Uterus (tissue), 2 donors: Measurements from ENCODE around the gene BCDIN3D.

ENCODE experiments used
- POLR2A ChIP-seq, 2 donors: fragments of 450-650 bp; IDR thresholded peaks; one replicate each; pipeline ENCODE4 v1.6.1; 2016; ENCODE audit warnings: antibody characterized with exemption in 2 of 2, mild to moderate bottlenecking in 1 of 2, moderate library complexity in 1 of 2
- TF ChIP-seq, protein P1 (sequence below), 4 experiments: fragments of 200-600 bp in 2 of 4; fragments of 450-650 bp in 2 of 4; sonication (generic) in 2 of 4; IDR thresholded peaks; one replicate each; pipeline ENCODE4 v1.5.1; 2016 to 2019; ENCODE audit warnings: antibody characterized with exemption in 4 of 4, mild to moderate bottlenecking in 2 of 4, moderate library complexity in 1 of 4

DNA sequence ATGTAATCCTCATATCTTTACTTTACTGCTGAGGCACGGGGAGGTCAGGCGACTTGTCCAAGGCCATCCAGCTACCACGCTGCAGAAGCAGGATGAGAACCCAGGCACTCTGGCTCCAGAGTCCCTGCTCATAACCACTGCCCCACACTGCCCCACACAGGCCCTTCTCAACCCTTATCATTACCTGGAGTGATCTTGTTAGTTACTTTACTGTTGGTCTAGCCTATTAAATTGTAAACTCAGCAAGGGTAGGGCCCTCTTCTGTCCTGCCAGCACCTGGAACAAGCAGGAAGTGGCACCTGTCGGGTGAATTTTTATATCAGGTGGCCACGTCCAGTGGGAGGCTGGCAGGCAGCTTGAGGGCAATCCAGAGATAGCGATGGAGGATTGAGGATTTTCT lies 48.6 kb upstream of the BCDIN3D start:
- TF ChIP-seq POLR2A (IDR thresholded peaks at IDR 0.05): no peak
- TF ChIP-seq, protein P1, sequence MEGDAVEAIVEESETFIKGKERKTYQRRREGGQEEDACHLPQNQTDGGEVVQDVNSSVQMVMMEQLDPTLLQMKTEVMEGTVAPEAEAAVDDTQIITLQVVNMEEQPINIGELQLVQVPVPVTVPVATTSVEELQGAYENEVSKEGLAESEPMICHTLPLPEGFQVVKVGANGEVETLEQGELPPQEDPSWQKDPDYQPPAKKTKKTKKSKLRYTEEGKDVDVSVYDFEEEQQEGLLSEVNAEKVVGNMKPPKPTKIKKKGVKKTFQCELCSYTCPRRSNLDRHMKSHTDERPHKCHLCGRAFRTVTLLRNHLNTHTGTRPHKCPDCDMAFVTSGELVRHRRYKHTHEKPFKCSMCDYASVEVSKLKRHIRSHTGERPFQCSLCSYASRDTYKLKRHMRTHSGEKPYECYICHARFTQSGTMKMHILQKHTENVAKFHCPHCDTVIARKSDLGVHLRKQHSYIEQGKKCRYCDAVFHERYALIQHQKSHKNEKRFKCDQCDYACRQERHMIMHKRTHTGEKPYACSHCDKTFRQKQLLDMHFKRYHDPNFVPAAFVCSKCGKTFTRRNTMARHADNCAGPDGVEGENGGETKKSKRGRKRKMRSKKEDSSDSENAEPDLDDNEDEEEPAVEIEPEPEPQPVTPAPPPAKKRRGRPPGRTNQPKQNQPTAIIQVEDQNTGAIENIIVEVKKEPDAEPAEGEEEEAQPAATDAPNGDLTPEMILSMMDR (IDR thresholded peaks at IDR 0.05): no peak
